ENCODE measurements around the gene FGF14.
"Not testable (repeated sequence)": the region's sequence is repeated elsewhere in the genome, so short reads cannot be mapped to it uniquely, and the experiment has no call there.

The FGF14 gene

DNA sequence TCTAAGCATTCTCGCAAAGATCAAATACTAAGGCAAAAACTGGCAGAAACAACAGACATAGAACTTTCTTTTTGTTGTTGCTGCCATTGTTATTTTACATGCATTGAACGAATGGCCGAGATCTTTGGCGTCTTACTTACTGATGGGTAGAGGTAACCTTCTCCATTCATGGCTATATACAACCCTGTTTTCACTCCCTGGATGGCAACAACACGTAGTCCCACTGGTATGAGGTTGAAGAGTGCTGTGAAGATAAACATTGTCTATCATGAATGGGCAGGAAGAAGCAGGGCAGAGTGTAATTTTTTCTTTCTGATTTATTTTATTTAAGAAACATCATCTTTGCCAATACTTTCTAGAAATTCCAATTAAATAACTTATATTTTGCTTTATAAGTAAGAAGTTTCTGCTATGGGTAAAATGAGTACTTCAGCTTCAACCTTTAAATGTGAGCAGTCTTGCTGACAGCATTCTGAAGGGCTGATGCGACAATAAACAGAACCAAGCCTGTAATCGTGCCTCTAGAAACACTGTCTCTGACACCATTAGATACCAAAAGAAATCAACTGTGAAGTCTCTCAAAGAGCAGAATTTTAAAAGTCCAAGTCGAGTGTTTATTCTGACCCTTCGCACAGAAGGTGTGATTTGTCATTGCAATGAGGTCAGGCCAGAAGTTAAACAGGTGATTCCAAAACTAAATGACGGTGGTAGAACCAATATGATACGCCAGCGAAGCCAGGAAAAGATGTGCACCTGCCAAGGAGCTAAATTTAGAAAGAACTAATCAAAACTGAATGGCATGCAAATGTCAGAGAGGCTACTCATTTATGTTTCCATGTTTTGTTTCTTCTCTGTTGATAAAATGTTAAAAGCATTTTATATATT is 533.0 kb downstream of the FGF14 start:
- DNase-seq (ENCODE audit: low spot score): no peak

DNA sequence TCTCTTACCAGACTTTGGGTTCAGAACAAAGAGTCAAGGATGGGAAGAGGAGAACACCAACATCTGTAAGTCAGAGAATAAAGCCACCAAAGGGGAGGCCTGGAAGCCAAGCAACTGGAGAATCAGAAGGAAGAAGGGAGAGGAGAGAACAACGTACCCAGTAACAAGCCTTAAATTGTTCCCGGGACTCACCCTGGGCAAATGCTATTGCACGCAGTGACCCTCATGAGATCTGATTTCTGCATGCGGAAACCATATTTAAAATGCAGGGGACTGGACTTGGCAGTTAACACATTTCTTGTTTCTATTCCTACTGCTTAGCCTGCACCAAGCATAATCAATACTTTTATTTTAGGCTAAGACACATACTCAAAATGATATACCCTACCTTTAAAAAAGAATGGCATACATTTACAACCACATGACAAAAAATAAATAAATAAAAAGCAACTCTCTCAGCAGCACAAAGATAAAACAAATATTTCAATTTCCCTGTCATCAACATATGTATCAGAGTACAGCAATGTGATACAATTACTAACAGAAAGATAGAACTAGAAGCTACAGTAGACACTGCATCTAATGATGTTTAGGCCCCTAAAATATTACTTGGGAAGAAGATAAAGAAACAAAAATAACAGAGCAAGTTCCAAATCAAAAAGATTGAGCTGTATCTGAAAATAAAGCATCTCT is 534.8 kb downstream of the FGF14 start:
- DNase-seq (ENCODE audit: low spot score): no peak

DNA sequence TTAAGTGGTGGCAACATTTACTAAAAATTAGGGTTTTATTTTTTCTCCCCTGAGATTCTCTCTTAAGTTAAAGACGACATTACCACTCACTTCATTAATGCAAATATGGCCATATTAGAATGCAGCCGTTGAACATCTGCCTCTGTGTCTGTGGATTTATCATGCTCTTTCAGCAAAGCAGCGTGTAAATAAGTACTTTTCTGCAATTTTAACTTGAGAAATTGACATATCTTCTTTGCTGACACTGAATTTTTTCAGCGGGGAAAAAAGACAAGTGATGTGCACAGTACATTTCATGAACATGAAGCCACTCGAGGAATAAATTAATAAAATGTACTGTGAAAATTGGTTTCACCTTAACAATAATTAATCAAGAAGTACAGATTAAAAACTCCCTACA is 543.0 kb downstream of the FGF14 start:
- no peak for DNase-seq (ENCODE audit: low spot score)

DNA sequence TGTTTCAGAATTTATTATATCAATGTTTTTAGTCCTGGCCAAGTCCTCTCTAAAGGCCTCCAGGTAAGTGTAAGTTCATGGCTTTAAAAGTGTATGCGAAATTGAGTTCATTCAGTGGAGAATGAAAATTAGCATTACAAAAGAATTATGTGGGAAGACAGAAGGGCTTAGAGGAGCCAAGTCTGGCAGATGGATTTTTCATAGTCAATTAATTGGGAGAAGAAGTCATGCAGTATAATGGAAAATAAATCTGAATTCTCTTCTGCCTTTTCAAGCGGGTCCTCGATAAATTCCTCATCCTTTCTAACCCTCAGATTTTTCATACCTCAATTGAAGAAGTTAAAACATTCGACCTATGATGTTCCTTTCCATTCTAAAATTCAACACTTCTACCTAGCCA is 555.1 kb downstream of the FGF14 start:
- no peak for DNase-seq (ENCODE audit: low spot score)

DNA sequence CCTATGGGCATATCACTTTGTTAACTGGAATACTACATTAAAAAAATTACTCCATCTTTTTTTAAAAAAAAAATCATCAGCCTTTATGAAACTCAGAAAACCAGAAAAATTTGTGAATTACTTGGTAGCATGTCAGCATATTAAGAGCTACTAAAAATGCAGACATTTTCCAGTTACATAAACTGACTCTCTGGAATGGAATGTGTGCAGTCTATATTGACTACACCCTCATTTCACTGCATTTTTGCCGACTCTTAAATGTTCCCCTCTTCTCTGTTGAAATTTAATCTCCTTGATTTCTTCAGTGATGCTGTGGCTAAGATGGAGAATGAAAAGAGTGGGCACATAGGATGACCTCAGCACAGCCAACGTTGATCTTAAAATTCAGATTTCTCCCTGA is 555.6 kb downstream of the FGF14 start:
- no peak for DNase-seq (ENCODE audit: low spot score)

DNA sequence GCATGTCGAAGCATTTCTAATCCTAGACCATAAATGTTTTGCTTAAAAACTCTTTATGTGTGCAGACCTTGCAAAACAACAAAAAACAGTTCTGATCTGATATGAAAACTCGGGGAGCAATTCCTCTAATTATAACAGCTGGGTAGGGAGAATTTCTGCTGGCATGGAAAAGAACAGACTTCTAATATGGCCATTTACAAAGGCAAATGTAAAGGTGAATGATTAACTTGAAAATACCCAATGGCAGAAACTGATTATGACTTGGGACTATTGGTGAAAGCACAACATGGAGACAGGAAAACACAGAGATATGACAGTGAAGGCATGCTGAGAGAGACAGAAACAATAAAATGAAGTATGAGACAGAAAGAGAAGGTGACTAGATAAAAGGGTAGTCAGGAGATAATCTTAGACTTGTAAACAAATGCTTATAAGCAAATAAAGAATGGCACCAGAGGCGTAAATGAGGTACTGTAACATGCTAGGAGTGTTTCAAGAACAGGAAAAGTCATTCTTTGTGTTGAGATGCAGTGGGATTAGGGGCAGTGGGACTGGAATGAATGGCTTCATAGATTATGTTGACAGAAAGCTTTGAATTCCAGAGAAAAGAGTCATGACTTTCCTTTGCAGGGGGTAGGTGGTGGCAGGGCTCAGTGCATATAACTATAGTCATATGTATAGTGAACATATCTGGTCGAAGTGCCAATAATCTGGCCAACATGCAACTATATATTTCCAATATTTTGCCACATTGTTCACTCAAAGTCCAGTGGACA is 556.4 kb downstream of the FGF14 start:
- no peak for DNase-seq (ENCODE audit: low spot score)

DNA sequence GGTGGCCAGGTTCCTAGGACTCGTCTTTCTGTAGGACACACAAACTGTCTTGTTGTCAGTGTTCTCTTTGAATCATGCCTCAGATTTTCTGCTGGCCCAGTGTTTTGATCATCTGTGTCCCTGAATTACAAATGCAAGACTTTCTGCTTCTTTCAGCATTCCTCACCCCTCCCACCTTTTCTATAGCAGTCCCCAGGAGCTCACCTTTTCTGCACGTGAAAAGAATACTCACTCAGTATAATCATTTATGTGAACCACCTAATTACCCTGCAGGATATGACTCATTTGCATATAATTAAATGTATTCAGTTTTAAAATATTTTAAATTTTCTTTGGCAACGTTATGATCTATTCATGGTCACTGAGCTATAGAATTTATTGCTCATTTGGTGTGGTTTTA is 560.1 kb downstream of the FGF14 start:
- DNase-seq (ENCODE audit: low spot score): no peak

DNA sequence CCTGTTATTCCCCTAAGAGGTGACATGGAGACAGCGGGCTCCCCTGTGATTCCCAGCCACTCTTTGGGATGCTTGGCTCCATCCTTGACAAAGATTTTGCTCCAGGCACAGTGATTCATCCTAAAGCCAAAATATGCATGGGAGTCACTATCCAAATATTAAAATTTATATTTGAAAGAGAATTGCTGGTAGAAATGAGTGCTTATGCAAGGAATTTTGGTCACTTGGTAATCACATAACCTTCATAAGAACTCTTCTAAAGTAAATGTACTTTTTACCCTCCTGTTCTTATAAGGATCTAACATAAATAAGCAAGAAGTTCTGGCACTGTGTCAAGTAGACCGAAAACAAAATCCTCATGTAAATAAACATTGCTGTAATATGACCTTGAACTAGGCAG is 563.5 kb downstream of the FGF14 start:
- no peak for DNase-seq (ENCODE audit: low spot score)

DNA sequence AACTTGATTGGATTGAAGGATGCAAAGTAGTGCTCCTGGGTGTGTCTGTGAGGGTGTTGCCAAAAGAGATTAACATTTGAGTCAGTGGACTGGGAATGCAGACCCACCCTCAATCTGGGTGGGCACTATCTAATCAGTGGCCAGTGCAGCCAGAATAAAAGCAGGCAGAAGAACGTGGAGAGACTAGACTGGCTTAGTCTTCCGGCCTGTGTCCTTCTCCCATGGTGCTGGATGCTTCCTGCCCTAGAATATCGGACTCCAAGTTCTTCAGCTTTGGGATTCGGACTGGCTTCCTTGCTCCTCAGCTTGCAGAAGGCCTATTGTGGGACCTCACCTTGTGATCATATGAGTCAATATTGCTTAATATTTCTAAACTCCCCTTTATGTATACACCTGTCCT is 564.1 kb downstream of the FGF14 start:
- not testable (repeated sequence) for DNase-seq (ENCODE audit: low spot score)

DNA sequence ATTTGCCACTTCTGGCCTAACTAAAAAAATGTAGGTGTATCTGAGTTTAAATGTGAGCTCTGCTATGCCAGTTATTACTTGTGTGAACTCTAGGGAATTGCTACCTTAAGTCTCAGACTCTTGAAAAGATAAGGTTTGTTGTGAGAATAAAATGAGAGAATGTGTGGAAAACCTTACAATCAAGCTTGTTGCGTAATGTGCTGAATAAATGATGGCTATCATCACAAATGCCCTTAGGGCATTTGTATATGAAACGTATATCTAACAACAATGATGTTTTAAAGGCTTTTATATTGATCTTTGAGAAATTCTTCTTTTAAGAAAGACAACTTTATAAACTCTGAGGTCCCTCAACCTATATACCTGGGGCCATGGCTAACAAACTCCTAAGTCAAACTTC is 564.6 kb downstream of the FGF14 start:
- no peak for DNase-seq (ENCODE audit: low spot score)

DNA sequence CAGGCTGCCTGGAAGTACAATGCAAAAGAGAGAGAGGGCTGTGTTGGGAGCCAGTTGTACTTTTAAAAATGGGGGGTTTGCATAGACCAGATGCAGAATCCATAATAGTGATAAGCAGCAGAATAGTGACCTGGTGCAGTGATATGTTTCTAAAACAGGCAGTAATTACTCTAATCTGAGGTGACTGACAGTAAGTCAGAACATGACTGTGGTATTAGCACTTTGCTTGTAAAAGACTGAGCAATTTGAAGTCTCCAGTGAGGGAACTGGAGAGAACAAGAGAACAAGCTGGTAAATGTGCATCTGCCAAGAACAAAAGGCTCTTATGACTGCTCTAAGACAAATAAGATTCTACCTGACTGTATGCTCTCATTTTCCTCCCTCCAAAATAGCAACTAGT is 565.9 kb downstream of the FGF14 start:
- DNase-seq (ENCODE audit: low spot score): no peak

DNA sequence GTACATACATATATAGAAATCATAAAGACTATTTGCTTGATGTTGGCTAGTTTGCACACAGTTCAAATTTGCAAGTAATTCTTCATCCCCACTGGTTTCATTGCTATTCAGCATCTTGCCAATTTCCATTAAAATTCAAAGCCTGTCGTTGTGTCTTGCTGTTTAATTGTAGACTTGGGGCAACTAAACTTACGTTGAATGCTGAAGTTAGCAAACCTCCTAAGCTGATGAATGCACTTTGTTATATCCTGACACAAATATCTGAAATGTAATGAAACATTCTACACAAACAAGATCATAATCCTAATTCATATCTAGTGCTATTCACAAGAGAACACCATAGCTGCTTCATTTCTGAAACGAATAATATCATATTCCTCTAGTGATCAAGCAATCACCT is 568.2 kb downstream of the FGF14 start:
- DNase-seq (ENCODE audit: low spot score): no peak

DNA sequence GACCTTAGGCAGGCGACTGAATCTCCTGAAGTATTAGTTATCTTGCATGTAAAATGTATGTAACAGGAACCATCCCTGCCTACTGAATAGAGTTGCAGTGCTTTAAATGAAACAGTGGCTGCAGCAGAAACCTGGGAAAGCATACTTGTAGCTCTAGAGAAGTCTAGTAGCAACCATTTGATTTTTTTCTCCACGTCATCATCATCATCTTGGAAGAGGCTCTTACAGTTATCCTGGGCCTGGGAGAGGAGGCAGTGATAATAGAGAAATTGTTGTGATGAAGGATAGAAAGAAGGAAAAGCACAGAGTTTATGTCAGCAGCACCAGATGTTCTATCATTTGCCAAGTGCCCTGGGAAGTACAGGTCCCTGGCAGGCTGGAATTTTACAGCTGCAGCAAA is 571.8 kb downstream of the FGF14 start:
- DNase-seq (ENCODE audit: low spot score): no peak

DNA sequence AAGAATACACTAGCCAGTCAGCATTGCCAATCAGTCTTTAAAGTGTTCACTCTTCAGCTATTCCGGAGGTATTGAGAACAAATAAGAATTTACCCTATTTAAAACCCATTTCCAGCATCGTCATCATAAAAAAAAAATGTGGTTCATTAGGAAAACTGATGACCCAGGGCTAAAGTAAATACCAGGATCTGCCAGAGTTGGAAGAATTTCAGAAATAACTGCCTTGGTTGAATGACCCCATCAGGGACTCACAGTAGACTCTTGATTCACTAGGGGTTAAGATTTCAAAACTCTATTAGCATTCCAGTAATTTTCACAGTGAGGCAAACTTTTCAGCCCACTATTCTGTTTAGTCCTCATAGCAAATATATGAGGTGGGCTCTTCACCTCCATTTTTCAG is 572.4 kb downstream of the FGF14 start:
- DNase-seq (ENCODE audit: low spot score): no peak

DNA sequence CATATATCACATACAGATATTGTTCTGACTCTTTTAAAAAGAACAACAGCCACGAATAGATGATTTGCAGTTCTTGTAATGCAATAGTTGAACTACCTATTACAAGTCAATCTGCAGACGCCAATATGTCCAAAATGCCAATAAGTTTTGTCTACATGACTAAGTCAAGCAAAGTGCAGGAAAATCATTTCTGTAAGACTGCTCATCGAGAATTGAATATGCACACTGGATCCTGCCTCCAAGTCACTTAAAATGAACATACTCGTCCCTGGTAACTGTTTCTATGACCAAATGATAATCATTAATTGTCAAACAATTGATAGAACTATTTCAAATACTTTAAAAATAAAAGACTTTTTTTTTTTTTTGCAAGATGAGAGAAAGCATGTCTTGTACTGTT is 573.7 kb downstream of the FGF14 start:
- no peak for DNase-seq (ENCODE audit: low spot score)

DNA sequence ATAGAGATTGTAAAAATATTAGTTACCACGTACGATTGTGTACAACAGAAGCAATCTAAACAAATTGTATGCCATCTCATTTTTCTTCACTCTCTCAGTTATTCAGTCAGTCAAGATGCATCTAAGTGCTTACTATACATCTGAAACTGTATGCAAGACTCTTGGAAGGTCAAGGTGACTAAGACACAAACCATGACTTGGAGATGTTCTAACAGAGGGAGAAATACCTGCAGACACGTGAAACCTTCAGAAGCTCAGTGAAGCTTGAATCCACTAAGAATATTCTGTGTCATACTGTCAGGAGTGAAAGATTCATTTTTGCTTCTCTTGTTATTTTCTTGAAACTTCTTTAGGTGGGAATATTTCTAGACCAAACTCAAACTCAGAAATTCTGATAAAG is 584.0 kb downstream of the FGF14 start:
- DNase-seq (ENCODE audit: low spot score): no peak

DNA sequence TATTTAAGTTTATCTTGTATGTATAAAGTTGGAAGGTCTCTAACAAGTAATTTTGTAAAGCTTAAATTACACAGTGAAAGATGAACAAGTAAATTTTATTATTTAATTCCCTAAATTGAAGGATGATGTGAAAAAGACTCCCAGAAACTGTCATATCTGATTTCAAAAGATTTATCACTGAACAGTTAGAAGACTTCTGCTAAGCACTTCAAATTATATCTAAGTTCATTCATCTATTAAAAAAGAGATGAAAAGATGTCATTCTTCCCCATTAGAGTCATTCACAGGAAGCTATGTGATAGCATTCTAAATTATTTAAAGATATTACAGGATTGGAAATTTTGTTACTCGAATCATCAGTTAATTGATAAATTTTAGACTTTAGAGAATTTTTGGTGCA is 590.0 kb downstream of the FGF14 start:
- DNase-seq (ENCODE audit: low spot score): no peak

DNA sequence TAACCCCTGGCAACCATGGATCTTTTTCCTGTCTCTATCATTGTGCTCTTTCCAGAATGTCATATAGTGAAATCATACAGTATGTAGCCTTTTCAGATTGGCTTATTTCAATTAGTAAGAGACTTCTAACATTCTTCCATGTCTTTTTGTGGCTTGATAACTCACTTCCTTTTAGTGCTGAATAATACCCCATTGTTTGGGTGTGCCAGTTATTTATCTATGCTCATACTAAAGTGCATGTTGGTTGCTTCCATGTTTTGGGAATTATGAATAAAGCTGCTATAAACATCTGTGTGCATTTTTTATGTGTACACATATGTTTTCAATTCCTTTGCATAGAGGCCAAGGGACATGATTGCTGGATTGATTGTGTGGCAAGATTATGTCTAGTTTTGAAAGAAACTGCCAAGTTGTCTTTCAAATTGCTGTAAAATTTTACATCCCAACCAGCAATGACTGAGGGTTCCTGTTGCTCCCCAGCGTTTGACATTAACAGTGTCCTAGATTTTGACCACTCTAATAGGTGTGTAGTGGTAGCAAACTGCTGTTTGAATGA is 590.5 kb downstream of the FGF14 start:
- DNase-seq (ENCODE audit: low spot score): no peak

DNA sequence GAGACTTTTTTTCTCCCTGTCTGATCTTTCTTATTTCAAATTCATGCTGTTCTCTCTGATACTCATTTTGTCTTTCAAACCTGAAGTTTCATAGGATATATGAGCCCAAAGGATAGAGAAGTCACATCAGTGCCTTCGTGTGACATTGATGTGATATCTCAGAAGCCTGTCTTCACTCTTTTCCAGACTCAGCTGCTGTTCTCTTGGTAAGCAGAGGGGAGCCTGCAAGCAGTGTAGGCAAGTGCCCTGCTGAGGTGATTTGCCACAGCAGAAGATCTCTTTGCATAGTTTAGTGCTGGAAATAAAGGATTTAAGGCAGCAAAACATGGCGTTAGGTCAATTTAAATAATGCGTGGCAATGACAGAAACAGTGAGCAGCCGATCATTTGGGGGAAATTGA is 602.7 kb downstream of the FGF14 start:
- DNase-seq (ENCODE audit: low spot score): no peak

DNA sequence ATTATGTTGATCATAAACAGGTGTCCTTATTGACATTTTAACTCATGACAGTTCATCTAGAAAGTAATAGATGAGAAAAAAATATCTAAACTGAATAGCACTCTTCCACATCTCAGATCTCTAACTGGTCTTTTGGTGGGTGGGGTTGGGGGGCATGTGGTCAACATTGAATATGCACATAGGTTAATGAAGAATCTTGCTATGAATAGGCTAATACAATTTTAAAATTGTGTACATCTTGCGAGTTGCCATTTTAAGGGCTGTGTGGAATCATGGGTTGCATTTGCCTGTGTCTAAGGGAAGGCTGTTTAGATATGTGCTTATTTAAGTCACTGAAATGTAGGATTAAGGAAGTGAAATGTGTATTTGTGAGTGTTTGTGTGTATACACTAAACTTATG is 603.4 kb downstream of the FGF14 start:
- no peak for DNase-seq (ENCODE audit: low spot score)

DNA sequence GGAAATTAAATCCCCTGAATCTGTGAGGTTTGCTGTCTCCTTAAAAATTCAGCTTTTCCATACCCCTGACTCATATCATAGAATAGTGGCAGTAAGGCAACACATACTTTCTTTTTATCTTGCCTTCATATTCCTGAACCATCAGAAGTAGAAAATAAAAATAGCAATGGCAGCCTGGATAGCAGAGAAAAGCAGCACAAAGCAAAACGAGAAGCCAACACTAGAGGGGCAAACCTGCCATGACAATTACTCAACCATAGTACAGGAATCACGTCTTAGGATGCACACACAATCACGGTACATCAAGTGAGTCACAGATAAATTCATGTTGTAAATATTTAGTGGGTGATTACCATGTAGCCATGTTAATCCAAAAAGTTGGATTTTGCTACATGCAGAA is 606.4 kb downstream of the FGF14 start:
- DNase-seq (ENCODE audit: low spot score): no peak

DNA sequence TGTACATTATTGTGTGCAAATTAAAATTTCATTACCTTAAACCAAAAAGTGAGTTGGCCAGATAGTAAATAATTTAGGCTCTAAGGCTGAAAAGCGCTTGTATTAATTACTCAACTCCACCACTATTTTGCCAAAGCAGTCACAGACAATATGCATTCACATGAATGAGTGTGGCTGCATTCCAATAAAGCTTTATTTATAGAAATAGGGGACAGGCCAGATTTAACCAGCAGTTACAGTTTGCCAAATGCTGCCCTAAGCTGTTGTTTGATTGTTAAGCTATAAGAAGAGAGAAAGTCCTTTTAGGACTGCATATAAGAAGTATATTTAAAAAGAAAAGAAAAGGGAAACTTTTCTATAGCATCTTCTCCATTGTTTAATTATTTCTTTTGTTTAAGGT is 606.8 kb downstream of the FGF14 start:
- no peak for DNase-seq (ENCODE audit: low spot score)

DNA sequence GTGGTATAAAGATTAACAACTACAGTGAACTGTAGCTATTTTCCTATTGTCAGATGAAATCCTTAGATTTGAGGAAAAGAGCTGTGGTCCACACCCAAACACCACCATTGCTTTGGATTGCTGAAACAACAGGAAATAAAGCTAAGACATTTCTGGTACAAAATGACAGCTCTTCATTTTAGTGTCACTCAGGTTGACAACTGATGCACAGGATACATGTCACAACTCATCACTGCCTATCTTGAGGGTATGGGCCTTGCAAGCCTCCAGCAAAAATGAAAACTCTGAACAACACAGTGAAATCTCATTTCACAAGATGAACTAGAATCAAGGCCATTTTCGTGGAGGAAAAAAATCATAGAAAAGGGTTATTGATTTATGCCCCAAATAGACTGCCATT is 609.7 kb downstream of the FGF14 start:
- no peak for DNase-seq (ENCODE audit: low spot score)
